Astrocyte (in vitro differentiated cells and primary cell): ENCODE data around the gene TEAD1. TPM values are rescaled to one million over a fixed set of nuclear protein-coding genes. Genes with fewer than 3 reads are reported as not detected.

Experiments
- DNase-seq: peaks from one replicate; pipeline ENCODE4 v3.0.0-alpha.2; 2010; ENCODE audit warnings: low read depth
- FAIRE-seq: peaks from 2 replicates; lab custom pipeline; 2011; peaks lifted over from hg19 to GRCh38; lab: Jason Lieb, UNC
- H2AFZ ChIP-seq: 2 replicates; pipeline ENCODE4 v1.6.0; 2012; ENCODE audit warnings: low read depth, low read length, inconsistent platforms
- H3K27ac ChIP-seq: 2 replicates; pipeline ENCODE4 v1.5.1; 2011; ENCODE audit warnings: low read depth, low read length, inconsistent platforms
- H3K27me3 ChIP-seq: 2 replicates; pipeline ENCODE4 v1.6.0; 2011; ENCODE audit warnings: low read length, inconsistent platforms; ENCODE audit not compliant: insufficient read depth
- H3K36me3 ChIP-seq: 2 replicates; pipeline ENCODE4 v1.5.1; 2011; ENCODE audit warnings: low read length, inconsistent platforms; ENCODE audit not compliant: insufficient read depth
- H3K4me1 ChIP-seq: 2 replicates; pipeline ENCODE4 v1.5.1; 2011; ENCODE audit warnings: low read length, inconsistent platforms; ENCODE audit not compliant: insufficient read depth
- H3K4me2 ChIP-seq: 2 replicates; pipeline ENCODE4 v1.6.0; 2012; ENCODE audit warnings: low read length, inconsistent platforms
- H3K4me3 ChIP-seq: 2 replicates; pipeline ENCODE4 v1.5.1; 2011; ENCODE audit warnings: low read depth, mild to moderate bottlenecking, low read length, inconsistent platforms; ENCODE audit not compliant: insufficient read depth
- H3K79me2 ChIP-seq: 2 replicates; pipeline ENCODE4 v1.6.0; 2012; ENCODE audit warnings: mild to moderate bottlenecking, low read length, inconsistent platforms; ENCODE audit not compliant: insufficient read depth
- H3K9ac ChIP-seq: 2 replicates; pipeline ENCODE4 v1.6.0; 2012; ENCODE audit warnings: mild to moderate bottlenecking, low read length, inconsistent platforms
- H3K9me3 ChIP-seq: 2 replicates; pipeline ENCODE4 v1.5.1; 2012; ENCODE audit warnings: low read depth, mild to moderate bottlenecking, low read length, inconsistent platforms; ENCODE audit not compliant: insufficient read depth
- H4K20me1 ChIP-seq: 2 replicates; pipeline ENCODE4 v1.6.0; 2012; ENCODE audit warnings: low read length, inconsistent platforms; ENCODE audit not compliant: insufficient read depth
- H3K27ac Mint-ChIP-seq: one replicate; pipeline ENCODE4 v1.8.0; 2021; ENCODE audit warnings: mild to moderate bottlenecking, mixed read lengths; ENCODE audit not compliant: unreplicated experiment
- H3K27me3 Mint-ChIP-seq: one replicate; pipeline ENCODE4 v1.8.0; 2021; ENCODE audit warnings: low read depth, mixed read lengths; ENCODE audit not compliant: unreplicated experiment
- H3K36me3 Mint-ChIP-seq: one replicate; pipeline ENCODE4 v1.8.0; 2021; ENCODE audit warnings: low read depth, mixed read lengths; ENCODE audit not compliant: unreplicated experiment
- H3K4me1 Mint-ChIP-seq: one replicate; pipeline ENCODE4 v1.8.0; 2021; ENCODE audit warnings: low read depth, mixed read lengths; ENCODE audit not compliant: unreplicated experiment
- H3K4me3 Mint-ChIP-seq: one replicate; pipeline ENCODE4 v1.8.0; 2021; ENCODE audit warnings: mild to moderate bottlenecking, moderate library complexity, mixed read lengths; ENCODE audit not compliant: unreplicated experiment
- H3K9me3 Mint-ChIP-seq: one replicate; pipeline ENCODE4 v1.8.0; 2021; ENCODE audit warnings: mild to moderate bottlenecking, mixed read lengths; ENCODE audit not compliant: unreplicated experiment
- EZH2 ChIP-seq: IDR thresholded peaks from 2 replicates; pipeline ENCODE4 v1.6.1; 2012; ENCODE audit warnings: mild to moderate bottlenecking, low read length, inconsistent platforms; ENCODE audit not compliant: insufficient read depth
- total RNA-seq: library from RNA; stranded (reverse); gene quantifications from 2 replicates; pipeline ENCODE4 v1.2.1, GENCODE V29; 2021
- TF ChIP-seq, protein P1 (sequence below): IDR thresholded peaks from 2 replicates; pipeline ENCODE4 v1.5.1; 2011; ENCODE audit warnings: low read depth, mild to moderate bottlenecking, inconsistent platforms, low read length, moderate library complexity; ENCODE audit not compliant: insufficient read depth

The TEAD1 gene
- total RNA-seq, 1 donor from 2014 or later, result 149 TPM

DNA sequence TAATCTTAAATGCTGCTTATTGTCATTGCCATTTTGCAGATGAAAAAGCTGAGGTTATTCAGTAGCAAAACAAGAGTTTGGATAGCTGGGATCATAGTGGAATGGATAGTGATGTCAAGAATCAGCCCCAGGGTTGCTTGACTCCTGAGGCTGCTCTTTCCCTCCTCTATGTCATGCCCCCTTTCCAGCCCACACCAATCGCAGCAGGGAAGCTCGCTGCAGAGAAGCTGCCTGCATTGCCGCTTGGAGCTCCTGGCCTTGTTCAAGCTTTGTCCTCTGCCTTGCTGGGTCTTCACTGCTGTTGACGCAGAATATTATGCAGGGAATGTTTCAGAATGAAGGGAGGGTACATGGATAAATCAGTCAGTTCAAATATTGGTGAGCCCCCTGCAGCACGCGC lies 206.1 kb downstream of the TEAD1 start:
- H4K20me1 ChIP-seq, result peaks cover 13% of the 10 kb centered on the region
- H3K27me3 ChIP-seq, result no peaks in the 10 kb centered on the region

DNA sequence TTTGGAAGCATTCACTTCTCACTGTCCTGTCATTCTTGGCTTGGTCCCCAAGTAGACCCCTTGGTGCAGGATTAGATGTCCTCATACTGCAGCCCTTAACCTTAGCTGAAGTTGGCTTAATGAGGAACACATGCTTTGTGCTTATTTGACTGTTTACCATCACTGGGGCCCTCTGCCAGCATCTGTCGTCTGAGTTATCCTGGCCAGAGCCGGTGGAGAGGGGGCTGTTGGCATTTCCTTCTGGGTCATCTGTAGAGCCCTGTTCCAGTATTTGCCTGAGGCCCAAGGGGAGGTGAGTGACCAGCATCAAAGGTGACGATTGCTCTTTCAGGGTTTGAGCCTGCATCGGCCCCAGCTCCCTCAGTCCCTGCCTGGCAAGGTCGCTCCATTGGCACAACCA lies 208.4 kb downstream of the TEAD1 start:
- Histone ChIP-seq H3K79me2 (peaks cover 3% of the 10 kb centered on the region), H3K27ac (no peak overlapping the region), H3K4me2 (no peak overlapping the region), H4K20me1 (peaks cover 8% of the 10 kb centered on the region), H3K9me3 (no peaks in the 10 kb centered on the region), H3K9ac (no peak overlapping the region), H3K4me3 (no peak overlapping the region), H2AFZ (no peak overlapping the region), H3K36me3 (peaks cover 42% of the 10 kb centered on the region), H3K27me3 (no peaks in the 10 kb centered on the region), H3K4me1 (no peaks in the 10 kb centered on the region)
- no peak overlapping the region for H3K27ac Mint-ChIP-seq
- FAIRE-seq, result no peak
- H3K4me3 Mint-ChIP-seq, result no peak overlapping the region
- no peaks in the 10 kb centered on the region for H3K4me1 Mint-ChIP-seq
- no peak for DNase-seq
- TF ChIP-seq, protein P1, sequence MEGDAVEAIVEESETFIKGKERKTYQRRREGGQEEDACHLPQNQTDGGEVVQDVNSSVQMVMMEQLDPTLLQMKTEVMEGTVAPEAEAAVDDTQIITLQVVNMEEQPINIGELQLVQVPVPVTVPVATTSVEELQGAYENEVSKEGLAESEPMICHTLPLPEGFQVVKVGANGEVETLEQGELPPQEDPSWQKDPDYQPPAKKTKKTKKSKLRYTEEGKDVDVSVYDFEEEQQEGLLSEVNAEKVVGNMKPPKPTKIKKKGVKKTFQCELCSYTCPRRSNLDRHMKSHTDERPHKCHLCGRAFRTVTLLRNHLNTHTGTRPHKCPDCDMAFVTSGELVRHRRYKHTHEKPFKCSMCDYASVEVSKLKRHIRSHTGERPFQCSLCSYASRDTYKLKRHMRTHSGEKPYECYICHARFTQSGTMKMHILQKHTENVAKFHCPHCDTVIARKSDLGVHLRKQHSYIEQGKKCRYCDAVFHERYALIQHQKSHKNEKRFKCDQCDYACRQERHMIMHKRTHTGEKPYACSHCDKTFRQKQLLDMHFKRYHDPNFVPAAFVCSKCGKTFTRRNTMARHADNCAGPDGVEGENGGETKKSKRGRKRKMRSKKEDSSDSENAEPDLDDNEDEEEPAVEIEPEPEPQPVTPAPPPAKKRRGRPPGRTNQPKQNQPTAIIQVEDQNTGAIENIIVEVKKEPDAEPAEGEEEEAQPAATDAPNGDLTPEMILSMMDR, result no peak
- TF ChIP-seq EZH2, result no peak
- no peaks in the 10 kb centered on the region for H3K27me3 Mint-ChIP-seq
- no peaks in the 10 kb centered on the region for H3K9me3 Mint-ChIP-seq
- peaks cover 25% of the 10 kb centered on the region for H3K36me3 Mint-ChIP-seq

More for the DNA sequence above, 206.1 kb downstream of the TEAD1 start:
- DNase-seq (no peak), FAIRE-seq (no peak)
- H3K9ac ChIP-seq, result no peak overlapping the region
- peaks cover 7% of the 10 kb centered on the region for H3K79me2 ChIP-seq
- H3K27ac ChIP-seq, result no peak overlapping the region
- peaks cover 32% of the 10 kb centered on the region for H3K36me3 ChIP-seq
- Mint-ChIP-seq H3K36me3 (peaks cover 27% of the 10 kb centered on the region), H3K4me3 (no peak overlapping the region), H3K27me3 (no peaks in the 10 kb centered on the region), H3K9me3 (no peaks in the 10 kb centered on the region), H3K27ac (no peak overlapping the region), H3K4me1 (no peaks in the 10 kb centered on the region)
- H3K9me3 ChIP-seq, result no peaks in the 10 kb centered on the region
- H3K4me3 ChIP-seq, result no peak overlapping the region
- no peak overlapping the region for H3K4me2 ChIP-seq
- TF ChIP-seq EZH2, result no peak
- TF ChIP-seq, protein P1, result no peak
- H3K4me1 ChIP-seq, result no peaks in the 10 kb centered on the region
- no peak overlapping the region for H2AFZ ChIP-seq

DNA sequence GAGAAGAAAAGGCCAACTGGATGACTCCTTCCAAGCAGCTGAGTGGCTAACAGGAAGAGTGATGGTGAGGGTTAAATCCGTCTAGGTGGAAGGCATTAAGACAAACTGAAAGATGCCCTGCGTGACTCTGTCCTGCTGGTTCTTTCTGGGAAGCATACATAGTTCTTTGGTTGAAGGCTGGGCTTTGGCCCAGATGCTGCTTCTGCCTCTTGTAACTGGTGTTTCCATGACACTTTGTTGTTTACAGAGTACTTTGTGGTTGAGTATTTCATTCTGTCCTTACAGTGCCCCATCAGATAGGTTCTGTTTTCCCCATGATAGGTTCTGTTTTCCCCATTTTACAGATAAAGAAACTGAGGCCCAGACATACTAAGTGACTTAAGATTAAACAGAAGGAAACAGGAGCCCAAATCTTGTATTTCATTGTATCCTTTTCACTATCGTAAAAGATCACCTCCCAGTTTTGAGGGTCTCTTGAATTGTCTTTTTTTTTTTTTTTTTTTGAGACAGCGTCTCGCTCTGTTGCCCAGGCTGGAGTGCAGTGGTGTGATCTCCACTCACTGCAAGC lies 210.6 kb downstream of the TEAD1 start:
- peaks cover 42% of the 10 kb centered on the region for H3K36me3 ChIP-seq
- H3K4me2 ChIP-seq, result no peak overlapping the region
- peaks cover 12% of the 10 kb centered on the region for H4K20me1 ChIP-seq
- H3K27ac ChIP-seq, result no peak overlapping the region
- peaks cover 27% of the 10 kb centered on the region for H3K36me3 Mint-ChIP-seq
- H3K4me1 Mint-ChIP-seq, result peaks cover 10% of the 10 kb centered on the region
- TF ChIP-seq EZH2, result no peak
- TF ChIP-seq, protein P1, result no peak
- no peak overlapping the region for H2AFZ ChIP-seq
- H3K27me3 Mint-ChIP-seq, result no peaks in the 10 kb centered on the region
- no peak overlapping the region for H3K4me3 ChIP-seq
- no peak overlapping the region for H3K9ac ChIP-seq
- H3K4me3 Mint-ChIP-seq, result no peak overlapping the region
- peaks cover 13% of the 10 kb centered on the region for H3K4me1 ChIP-seq
- no peaks in the 10 kb centered on the region for H3K9me3 ChIP-seq
- H3K27ac Mint-ChIP-seq, result no peak overlapping the region
- no peaks in the 10 kb centered on the region for H3K9me3 Mint-ChIP-seq
- FAIRE-seq, result no peak
- no peak for DNase-seq
- H3K27me3 ChIP-seq, result no peaks in the 10 kb centered on the region
- no peaks in the 10 kb centered on the region for H3K79me2 ChIP-seq
